Neural progenitor cell (in vitro differentiated cells): ENCODE measurements around the gene FNTB. TPM values are rescaled to one million over a fixed set of nuclear protein-coding genes. Genes with fewer than 3 reads are reported as not detected.

Source experiments
- DNase-seq: peaks from one replicate; pipeline ENCODE4 v3.0.0-alpha.2; 2016; ENCODE audit warnings: low spot score
- H2AFZ ChIP-seq: fragments of 200-600 bp; sonication (generic); replicated peaks from 2 replicates; pipeline ENCODE4 v1.6.1; 2016; ENCODE audit warnings: antibody characterized with exemption
- H3F3A ChIP-seq: fragments of 200-600 bp; sonication (generic); 2 replicates; pipeline ENCODE4 v1.6.1; 2016; ENCODE audit warnings: antibody characterized with exemption, low read depth
- H3K27ac ChIP-seq: fragments of 200-600 bp; sonication (generic); 2 replicates; pipeline ENCODE4 v1.5.1; 2016; ENCODE audit warnings: mild to moderate bottlenecking
- H3K27me3 ChIP-seq: fragments of 200-600 bp; sonication (generic); 2 replicates; pipeline ENCODE4 v1.6.1; 2016; ENCODE audit warnings: mild to moderate bottlenecking, moderate library complexity
- H3K36me3 ChIP-seq: fragments of 200-600 bp; sonication (generic); 2 replicates; pipeline ENCODE4 v1.5.1; 2016
- H3K4me1 ChIP-seq: fragments of 200-600 bp; sonication (generic); 2 replicates; pipeline ENCODE4 v1.6.1; 2016; ENCODE audit warnings: mixed run types
- H3K4me2 ChIP-seq: fragments of 200-600 bp; sonication (generic); 2 replicates; pipeline ENCODE4 v1.6.1; 2016
- H3K4me3 ChIP-seq: fragments of 200-600 bp; sonication (generic); 2 replicates; pipeline ENCODE4 v1.5.1; 2016
- H3K79me2 ChIP-seq: fragments of 200-600 bp; sonication (generic); 2 replicates; pipeline ENCODE4 v1.6.1; 2016; ENCODE audit warnings: low read depth
- H3K9ac ChIP-seq: fragments of 200-600 bp; sonication (generic); 2 replicates; pipeline ENCODE4 v1.6.1; 2016
- H3K9me3 ChIP-seq: fragments of 200-600 bp; sonication (generic); 2 replicates; pipeline ENCODE4 v1.5.1; 2016; ENCODE audit warnings: low read depth
- H4K20me1 ChIP-seq: fragments of 200-600 bp; sonication (generic); 2 replicates; pipeline ENCODE4 v1.6.1; 2016; ENCODE audit warnings: low read depth
- H3K27ac Mint-ChIP-seq: 3 replicates; pipeline ENCODE4 v1.8.0; 2021; ENCODE audit warnings: mixed read lengths
- H3K27me3 Mint-ChIP-seq: 2 replicates; pipeline ENCODE4 v1.8.0; 2022; ENCODE audit warnings: low read depth, mild to moderate bottlenecking, inconsistent platforms, moderate library complexity, mixed read lengths; ENCODE audit not compliant: insufficient read depth
- H3K36me3 Mint-ChIP-seq: 3 replicates; pipeline ENCODE4 v1.8.0; 2021; ENCODE audit warnings: mixed read lengths
- H3K4me1 Mint-ChIP-seq: 3 replicates; pipeline ENCODE4 v1.8.0; 2021; ENCODE audit warnings: mixed read lengths
- H3K4me3 Mint-ChIP-seq: 3 replicates; pipeline ENCODE4 v1.8.0; 2021; ENCODE audit warnings: mild to moderate bottlenecking, moderate library complexity, mixed read lengths
- H3K9me3 Mint-ChIP-seq: 3 replicates; pipeline ENCODE4 v1.8.0; 2020; ENCODE audit warnings: mixed read lengths
- CTCF ChIP-seq: fragments of 200-600 bp; sonication (generic); IDR thresholded peaks from 2 replicates; pipeline ENCODE4 v1.5.1; 2017; ENCODE audit warnings: antibody characterized with exemption, mild to moderate bottlenecking
- EZH2 ChIP-seq: fragments of 200-600 bp; sonication (generic); IDR thresholded peaks from 2 replicates; pipeline ENCODE4 v1.6.1; 2017; ENCODE audit warnings: antibody characterized with exemption, mild to moderate bottlenecking, moderate library complexity
- EZH2phosphoT487 ChIP-seq: fragments of 200-600 bp; sonication (generic); IDR thresholded peaks from 2 replicates; pipeline ENCODE4 v1.6.1; 2017; ENCODE audit warnings: antibody characterized with exemption
- total RNA-seq: library from RNA; depleted of rRNA; stranded (reverse); fragments of >200 nt; gene quantifications from 2 replicates; pipeline ENCODE4 v1.2.3, GENCODE V29; 2015; ENCODE audit warnings: low replicate concordance

The FNTB gene
- total RNA-seq, 1 donor from 2014 or later, result 8.0 TPM

GRCh38 chr14:64973826-64974225 lies 12.9 kb upstream of the FNTB start:
- H3K4me3 Mint-ChIP-seq, result no peak overlapping the region
- H3K4me2 ChIP-seq, result no peak overlapping the region
- H3K27ac Mint-ChIP-seq, result no peak overlapping the region
- peaks cover 2% of the 10 kb centered on the region for H3K27me3 Mint-ChIP-seq
- no peaks in the 10 kb centered on the region for H3K9me3 ChIP-seq
- peaks cover 10% of the 10 kb centered on the region for H4K20me1 ChIP-seq
- no peak overlapping the region for H2AFZ ChIP-seq
- H3K4me1 Mint-ChIP-seq, result peaks cover 21% of the 10 kb centered on the region
- H3F3A ChIP-seq, result peaks cover 26% of the 10 kb centered on the region
- no peaks in the 10 kb centered on the region for H3K36me3 Mint-ChIP-seq
- DNase-seq, result no peak
- no peaks in the 10 kb centered on the region for H3K36me3 ChIP-seq
- no peak overlapping the region for H3K9ac ChIP-seq
- TF ChIP-seq CTCF (no peak), EZH2phosphoT487 (no peak), EZH2 (no peak)
- no peak overlapping the region for H3K4me3 ChIP-seq
- no peaks in the 10 kb centered on the region for H3K79me2 ChIP-seq
- no peaks in the 10 kb centered on the region for H3K9me3 Mint-ChIP-seq
- peaks cover 32% of the 10 kb centered on the region for H3K27me3 ChIP-seq
- no peak overlapping the region for H3K27ac ChIP-seq
- H3K4me1 ChIP-seq, result peaks cover 34% of the 10 kb centered on the region

DNA sequence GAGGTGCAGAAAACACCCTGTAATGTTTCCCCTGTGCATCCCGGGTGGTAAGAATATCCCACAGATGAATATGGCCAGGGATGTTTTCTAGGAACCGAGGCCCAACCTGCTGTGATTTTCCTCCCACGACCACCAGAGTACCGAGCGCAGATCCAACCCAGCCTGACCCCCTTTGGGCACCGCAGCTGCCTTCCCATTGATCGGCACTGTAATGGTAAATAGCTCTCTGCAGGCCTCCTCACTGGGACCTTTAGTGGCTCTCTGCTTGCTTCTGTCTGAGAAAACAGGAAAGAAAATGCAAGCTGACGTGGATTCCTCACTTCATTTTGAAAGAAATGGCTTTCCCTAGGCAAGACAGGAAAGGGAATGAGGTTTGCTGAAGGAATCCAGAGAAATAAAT lies 12.1 kb upstream of the FNTB start:
- DNase-seq, result peak; percentile 28
- peaks cover 32% of the 10 kb centered on the region for H3K27me3 ChIP-seq
- no peak overlapping the region for H3K9ac ChIP-seq
- no peaks in the 10 kb centered on the region for H3K9me3 ChIP-seq
- Mint-ChIP-seq H3K27ac (no peak overlapping the region), H3K9me3 (no peaks in the 10 kb centered on the region), H3K27me3 (peaks cover 2% of the 10 kb centered on the region), H3K36me3 (no peaks in the 10 kb centered on the region), H3K4me1 (peaks cover 20% of the 10 kb centered on the region), H3K4me3 (peak overlapping the region; percentile 34)
- no peaks in the 10 kb centered on the region for H3K36me3 ChIP-seq
- no peak overlapping the region for H3K27ac ChIP-seq
- H2AFZ ChIP-seq, result no peak overlapping the region
- peaks cover 10% of the 10 kb centered on the region for H4K20me1 ChIP-seq
- H3K4me2 ChIP-seq, result no peak overlapping the region
- no peak overlapping the region for H3K4me3 ChIP-seq
- H3K79me2 ChIP-seq, result no peaks in the 10 kb centered on the region
- H3F3A ChIP-seq, result peaks cover 30% of the 10 kb centered on the region
- no peak for TF ChIP-seq EZH2
- TF ChIP-seq EZH2phosphoT487, result no peak
- no peak for TF ChIP-seq CTCF
- peaks cover 30% of the 10 kb centered on the region for H3K4me1 ChIP-seq

DNA sequence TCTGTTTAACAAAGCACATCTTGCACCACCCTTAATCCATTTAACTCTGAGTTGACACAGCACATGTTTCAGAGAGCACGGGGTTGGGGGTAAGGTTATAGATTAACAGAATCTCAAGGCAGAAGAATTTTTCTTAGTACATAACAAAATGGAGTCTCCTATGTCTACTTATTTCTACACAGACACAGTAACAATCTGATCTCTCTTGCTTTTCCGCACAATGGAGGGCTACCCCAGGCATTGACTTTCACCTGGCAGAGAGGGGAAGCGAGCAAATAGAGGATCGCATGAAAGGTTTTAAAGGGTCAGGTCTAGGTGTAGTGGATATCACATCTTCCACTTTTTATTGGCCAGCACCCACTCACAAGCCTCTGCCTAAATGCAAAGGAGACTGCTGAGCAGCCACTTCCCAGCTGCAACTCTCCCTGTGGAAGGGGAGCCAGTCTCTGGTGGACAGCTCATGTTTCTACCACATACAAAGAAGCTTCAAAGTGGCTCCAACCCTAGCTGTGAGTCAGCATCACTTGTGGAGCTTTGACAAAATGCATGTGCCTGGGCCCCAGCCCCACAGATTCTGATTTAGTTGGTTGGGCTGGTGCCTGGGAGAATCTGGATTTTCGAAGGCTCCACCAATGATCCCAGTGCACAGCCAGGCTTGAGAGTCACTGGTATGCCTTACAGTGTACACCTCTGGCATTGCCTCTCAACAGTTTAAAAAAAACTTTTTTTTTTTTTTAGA lies 7.2 kb upstream of the FNTB start:
- no peaks in the 10 kb centered on the region for H3K36me3 ChIP-seq
- H3K27ac Mint-ChIP-seq, result no peak overlapping the region
- no peak overlapping the region for H2AFZ ChIP-seq

More for the DNA sequence above, 7.2 kb upstream of the FNTB start:
- DNase-seq, result no peak
- Histone ChIP-seq H3K9ac (no peak overlapping the region), H3K4me3 (no peak overlapping the region), H3K27me3 (peaks cover 4% of the 10 kb centered on the region), H3K4me1 (peaks cover 18% of the 10 kb centered on the region), H3K79me2 (no peaks in the 10 kb centered on the region), H3K4me2 (peak overlapping the region; percentile 9), H4K20me1 (no peaks in the 10 kb centered on the region), H3K27ac (no peak overlapping the region), H3F3A (peaks cover 15% of the 10 kb centered on the region), H3K9me3 (no peaks in the 10 kb centered on the region)
- Mint-ChIP-seq H3K4me3 (no peak overlapping the region), H3K27me3 (peaks cover 2% of the 10 kb centered on the region), H3K9me3 (no peaks in the 10 kb centered on the region), H3K36me3 (no peaks in the 10 kb centered on the region), H3K4me1 (peaks cover 18% of the 10 kb centered on the region)
- TF ChIP-seq EZH2phosphoT487, result no peak
- TF ChIP-seq CTCF, result no peak
- no peak for TF ChIP-seq EZH2
